GM18505 (cell line): ENCODE results near the gene POU5F2.

Experiments
- ATAC-seq: cut with Tn5 transposase; IDR thresholded peaks from one replicate; pipeline ENCODE4 v1.9.1; 2021; ENCODE audit not compliant: unreplicated experiment
- POLR2A ChIP-seq: IDR thresholded peaks from 4 replicates; pipeline ENCODE4 v1.6.1; 2011; ENCODE audit warnings: borderline replicate concordance; ENCODE audit not compliant: insufficient read depth, insufficient read length; ENCODE audit errors: extremely low read depth

Gene POU5F2

DNA sequence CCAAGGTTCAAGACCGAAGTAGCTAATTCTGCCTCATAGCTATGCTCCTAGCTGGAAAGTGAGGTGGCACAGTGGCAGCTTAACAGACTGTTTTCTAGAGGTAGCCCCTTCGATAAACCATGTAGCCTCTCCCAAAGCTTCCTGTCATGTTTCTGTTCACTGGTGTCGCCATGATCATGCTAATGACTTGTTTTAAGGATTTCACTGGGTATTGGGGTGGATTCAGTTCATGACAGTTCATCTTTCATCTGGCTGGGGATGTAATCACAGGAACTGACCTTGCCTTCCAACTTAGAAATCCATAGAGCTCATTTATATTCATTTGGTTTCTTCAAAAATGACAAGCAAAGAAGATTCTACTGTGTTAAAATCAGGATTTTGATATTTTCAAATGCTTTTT lies 9.4 kb downstream of the POU5F2 start:
- TF ChIP-seq POLR2A, result no peak
- ATAC-seq, result no peak

- ATAC-seq, result no peak
- TF ChIP-seq POLR2A, result no peak
Measured at GRCh38 chr5:93726595-93726994, 14.8 kb downstream of the POU5F2 start.

GRCh38 chr5:93724791-93725190 lies 16.6 kb downstream of the POU5F2 start:
- ATAC-seq, result no peak

GRCh38 chr5:93723681-93724080 lies 17.7 kb downstream of the POU5F2 start:
- no peak for TF ChIP-seq POLR2A
- ATAC-seq, result no peak

More at GRCh38 chr5:93724791-93725190, 16.6 kb downstream of the POU5F2 start:
- TF ChIP-seq POLR2A, result no peak

GRCh38 chr5:93723005-93723404 lies 18.4 kb downstream of the POU5F2 start:
- no peak for ATAC-seq
- TF ChIP-seq POLR2A, result no peak

DNA sequence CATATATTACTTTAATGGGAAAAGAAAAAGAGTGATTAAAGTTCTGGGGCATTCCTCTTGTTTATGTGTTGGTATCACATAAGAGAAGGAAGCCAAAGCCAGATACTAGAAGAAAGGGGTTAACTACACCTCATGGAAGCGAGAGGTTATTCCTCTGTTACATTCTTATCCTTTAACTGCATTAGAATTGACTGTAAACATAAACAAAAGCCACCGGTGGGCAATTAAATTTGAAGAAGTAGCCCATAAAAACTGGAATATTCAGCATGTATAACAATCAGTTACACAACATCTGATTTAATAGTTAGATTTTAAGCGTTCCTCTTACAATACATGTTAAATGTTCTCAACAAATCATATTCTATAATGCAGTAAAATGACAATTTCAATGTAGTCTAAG lies 18.8 kb downstream of the POU5F2 start:
- no peak for ATAC-seq
- TF ChIP-seq POLR2A, result no peak

GRCh38 chr5:93721511-93721910 lies 19.9 kb downstream of the POU5F2 start:
- no peak for ATAC-seq
- TF ChIP-seq POLR2A, result no peak

DNA sequence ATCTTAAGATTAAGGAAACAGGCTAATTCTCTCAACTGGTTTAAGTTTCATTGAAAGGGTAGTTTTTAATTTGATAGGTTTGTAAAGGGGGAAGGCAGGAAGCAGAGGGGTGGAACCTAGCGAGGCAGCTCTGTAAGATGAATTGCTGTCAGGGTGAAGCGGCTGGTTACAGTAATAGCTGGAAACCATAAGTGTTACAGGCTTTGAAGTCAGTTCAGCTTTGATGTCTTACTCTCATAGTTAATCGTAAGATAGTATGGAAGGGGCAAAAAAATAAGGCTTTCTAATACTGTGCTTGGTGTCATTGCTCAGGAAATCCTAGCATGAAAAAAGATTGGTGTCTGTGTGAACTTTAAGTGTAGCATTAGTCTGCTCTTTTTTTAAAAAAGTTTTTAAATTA lies 20.3 kb downstream of the POU5F2 start:
- TF ChIP-seq POLR2A, result no peak
- no peak for ATAC-seq

DNA sequence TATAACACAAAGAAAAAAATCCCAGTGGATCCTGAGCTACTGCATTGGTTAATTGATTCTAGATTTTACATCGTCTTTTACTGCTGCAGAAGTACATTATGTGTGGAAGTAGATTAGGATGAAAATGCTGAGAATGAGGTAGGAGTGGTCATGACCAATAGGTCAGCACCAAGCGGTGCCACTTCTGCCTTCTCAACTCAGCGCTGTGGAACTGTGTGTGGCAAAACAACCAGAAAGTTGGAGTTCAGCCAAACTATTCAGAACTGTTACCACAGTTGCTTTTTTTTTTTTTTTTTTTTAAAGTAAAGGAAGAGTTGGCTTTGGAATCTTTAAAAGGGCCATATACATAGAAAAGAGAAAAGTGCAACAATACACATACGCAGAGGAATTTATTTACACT lies 24.2 kb downstream of the POU5F2 start:
- ATAC-seq, result no peak
- no peak for TF ChIP-seq POLR2A

- no peak for ATAC-seq
- no peak for TF ChIP-seq POLR2A
Measured at GRCh38 chr5:93716453-93716852, 24.9 kb downstream of the POU5F2 start.

- no peak for TF ChIP-seq POLR2A
- no peak for ATAC-seq
Measured at GRCh38 chr5:93715761-93716160, 25.6 kb downstream of the POU5F2 start.

GRCh38 chr5:93715327-93715726 lies 26.1 kb downstream of the POU5F2 start:
- no peak for TF ChIP-seq POLR2A
- no peak for ATAC-seq

DNA sequence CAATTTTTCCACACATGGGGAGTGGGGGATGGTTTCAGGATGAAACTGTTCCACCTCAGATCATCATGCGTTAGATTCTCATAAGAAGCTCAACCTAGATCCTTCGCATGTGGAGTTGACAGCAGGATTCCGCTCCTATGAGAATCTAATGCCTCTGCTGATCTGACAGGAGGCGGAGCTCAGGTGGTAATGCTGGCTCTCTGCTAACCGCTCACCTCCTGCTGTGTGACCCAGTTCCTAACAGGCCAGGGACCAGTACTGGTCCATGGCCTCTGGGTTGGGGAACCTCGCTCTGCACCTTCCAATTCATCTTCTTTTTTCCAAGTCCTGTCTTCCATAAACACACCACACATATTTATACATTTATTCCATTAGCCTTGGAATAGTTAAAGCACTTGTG lies 33.0 kb downstream of the POU5F2 start:
- no peak for TF ChIP-seq POLR2A
- ATAC-seq, result no peak

DNA sequence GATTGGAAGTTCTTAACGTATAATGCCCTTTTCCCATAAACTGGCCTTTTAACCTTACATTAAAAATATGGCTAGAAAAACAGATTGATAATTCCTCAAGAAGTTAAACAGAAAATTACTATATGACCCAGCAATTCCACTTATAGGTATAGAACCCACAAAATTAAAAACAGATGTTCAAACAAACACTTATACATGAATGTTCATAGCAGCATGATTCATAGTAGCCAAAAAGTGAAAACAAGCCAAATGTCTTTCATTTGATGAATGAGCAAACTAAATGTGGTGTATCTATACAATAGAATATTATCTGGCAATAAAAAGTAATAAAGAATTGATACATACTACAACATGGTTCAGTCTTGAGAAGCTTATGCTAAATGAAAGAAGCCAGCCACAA lies 35.5 kb downstream of the POU5F2 start:
- TF ChIP-seq POLR2A, result no peak
- ATAC-seq, result no peak

DNA sequence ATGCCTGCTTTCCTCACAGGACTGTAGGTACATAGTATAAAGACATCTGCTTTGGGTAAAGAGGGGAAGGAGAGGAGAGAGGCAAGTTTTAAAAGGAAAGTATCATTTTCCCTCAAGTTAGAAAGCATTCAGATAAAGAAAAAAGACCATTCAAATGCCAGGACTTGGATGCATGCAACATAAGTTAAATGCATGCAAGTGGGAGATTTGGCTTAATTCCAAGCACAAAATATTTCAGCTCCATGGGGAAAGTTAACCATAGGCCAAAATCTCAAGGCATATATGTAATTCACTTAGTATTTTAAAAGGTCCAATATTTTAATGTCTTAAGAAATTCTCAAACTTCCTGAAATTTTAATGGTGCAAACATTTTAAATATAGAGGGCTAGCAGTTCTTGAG lies 36.4 kb downstream of the POU5F2 start:
- no peak for ATAC-seq

More for the DNA sequence above, 36.4 kb downstream of the POU5F2 start:
- TF ChIP-seq POLR2A, result no peak
